HCEC 1CT (cell line): ENCODE data around the gene RNU1-3.
"Not testable (repeated sequence)": the region's sequence is repeated elsewhere in the genome, so short reads cannot be mapped to it uniquely, and the experiment has no call there.

Experiments used
- DNase-seq: peaks from one replicate; pipeline ENCODE4 v3.0.0-alpha.2; 2017

Gene RNU1-3

DNA sequence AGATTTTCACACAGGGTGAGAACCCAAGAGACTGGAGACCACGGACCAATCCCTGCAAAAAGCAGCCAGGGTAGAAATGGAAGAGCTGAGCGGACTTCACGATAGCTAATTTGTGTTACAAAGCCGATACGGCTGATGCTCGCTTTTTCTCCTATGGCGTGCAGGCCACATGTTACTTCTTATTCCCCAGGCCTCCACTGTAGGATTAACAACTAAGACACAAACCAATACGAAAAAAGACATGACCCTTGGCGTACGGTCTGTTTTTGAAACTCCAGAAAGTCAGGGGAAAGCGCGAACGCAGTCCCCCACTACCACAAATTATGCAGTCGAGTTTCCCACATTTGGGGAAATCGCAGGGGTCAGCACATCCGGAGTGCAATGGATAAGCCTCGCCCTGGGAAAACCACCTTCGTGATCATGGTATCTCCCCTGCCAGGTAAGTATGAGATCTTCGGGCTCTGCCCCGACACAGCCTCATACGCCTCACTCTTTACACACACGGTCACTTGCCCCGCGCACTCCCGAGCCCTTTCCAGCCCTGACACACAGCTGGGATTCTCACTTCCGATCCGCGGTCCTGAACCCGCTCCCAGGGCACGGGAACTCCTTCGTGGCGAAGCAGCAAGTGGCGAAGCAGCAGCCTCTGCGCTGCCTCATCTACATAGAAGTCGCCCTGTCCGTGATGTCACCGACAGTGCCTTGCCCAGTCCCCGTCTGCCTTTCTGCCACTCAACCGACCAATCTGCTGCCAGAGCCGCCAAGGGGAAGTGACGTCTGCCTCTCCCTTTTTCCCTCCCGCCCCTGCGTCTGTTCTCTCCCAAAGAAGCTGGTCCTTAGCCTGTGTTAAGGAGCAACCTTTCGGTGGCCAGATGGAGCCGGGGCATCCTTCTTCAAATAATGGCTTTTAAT, at the start of gene RNU1-3:
Gene RNU1-3, minus strand, starts transcription at position 447 of the 912 bp plus-strand sequence.
- DNase-seq: not testable (repeated sequence)

- not testable (repeated sequence) for DNase-seq
These were observed 46.7 kb upstream of the RNU1-3 start for GRCh38 chr1:16713480-16713879.

DNA sequence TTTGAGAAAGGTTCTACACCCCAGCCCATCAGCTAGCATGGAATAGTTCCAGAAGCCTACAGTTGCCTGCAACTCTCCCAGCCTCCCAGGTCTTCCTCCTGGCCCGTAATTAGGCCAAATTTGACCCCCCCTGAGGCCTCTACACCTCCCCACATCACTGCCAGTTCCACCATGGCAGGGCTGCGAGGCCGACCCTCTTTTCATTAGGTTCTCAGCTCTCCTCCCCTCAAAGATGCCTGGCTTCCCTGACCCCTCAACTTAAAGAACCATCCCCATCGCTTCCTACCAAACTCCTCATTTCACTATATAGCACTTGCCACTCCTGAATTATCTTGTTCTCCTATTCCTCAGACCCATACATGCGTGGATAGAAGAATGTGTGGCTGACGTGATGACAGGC, 46.2 kb upstream of the RNU1-3 start:
- DNase-seq: not testable (repeated sequence)

GRCh38 chr1:16712582-16712981, 45.8 kb upstream of the RNU1-3 start:
- not testable (repeated sequence) for DNase-seq

DNA sequence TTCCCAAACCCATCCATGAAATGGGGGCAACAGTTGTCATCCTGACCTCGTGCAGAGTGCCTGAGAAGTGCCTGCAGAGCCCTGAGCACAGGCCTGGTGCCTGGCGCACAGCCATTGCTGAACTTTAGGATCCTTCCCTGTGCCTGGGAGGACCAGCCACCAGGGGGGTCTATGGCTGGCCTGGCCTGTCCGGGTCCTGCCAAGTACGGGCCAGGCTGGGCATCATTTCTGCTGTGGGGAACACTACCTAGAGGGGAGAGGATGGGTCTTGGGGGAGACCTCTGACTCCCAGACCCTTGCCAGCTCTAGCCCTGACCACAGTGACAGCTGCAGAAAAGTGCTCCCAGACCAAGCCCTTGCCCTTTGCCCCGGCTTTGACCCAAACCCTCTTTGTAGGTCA, 45.4 kb upstream of the RNU1-3 start:
- not testable (repeated sequence) for DNase-seq

- not testable (repeated sequence) for DNase-seq
These were observed 43.9 kb upstream of the RNU1-3 start for GRCh38 chr1:16710618-16711017.

DNA sequence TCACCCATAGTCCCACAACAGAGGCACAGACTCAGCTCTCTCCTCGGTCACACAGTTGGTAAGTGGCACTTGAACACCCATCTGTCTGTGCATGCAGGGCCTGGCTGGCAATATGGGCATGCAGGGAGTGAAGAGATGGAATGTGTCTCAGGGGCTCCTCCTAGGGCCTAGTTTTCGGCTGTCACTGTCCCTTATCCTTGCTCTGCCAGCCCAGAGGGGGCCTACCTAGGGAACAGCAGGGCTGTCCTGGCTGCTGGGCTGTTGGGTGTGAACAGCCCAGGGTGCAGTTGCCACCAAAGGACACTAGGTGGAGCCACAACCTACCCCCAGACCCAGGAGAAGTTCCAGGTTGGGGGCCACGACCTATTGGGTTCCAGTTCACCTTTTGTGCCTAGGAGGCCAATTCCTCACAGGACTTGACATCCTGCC, 42.9 kb upstream of the RNU1-3 start:
- not testable (repeated sequence) for DNase-seq

GRCh38 chr1:16708704-16709103, 42.0 kb upstream of the RNU1-3 start:
- not testable (repeated sequence) for DNase-seq

- DNase-seq: not testable (repeated sequence)
These were observed 40.7 kb upstream of the RNU1-3 start for GRCh38 chr1:16707130-16708093.

DNA sequence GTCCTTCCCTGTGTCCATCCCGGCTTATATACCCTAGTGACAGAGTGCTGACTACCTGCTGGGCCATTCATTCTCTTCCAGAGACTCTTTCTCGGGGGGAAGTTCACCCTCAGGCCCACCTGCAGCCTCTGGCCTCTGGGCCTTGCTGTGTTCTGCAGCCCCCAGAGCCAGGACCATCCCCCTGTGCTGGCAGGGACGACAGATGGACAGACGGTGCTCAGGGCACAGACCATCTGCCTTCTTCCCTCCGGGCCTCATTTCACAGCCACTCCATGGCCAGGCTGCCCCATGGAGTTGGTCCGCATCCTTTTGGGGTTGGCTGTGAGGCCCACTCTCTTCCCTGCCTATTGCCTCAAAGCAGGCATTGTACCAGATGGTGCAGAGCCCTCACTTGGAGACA, 39.6 kb upstream of the RNU1-3 start:
- not testable (repeated sequence) for DNase-seq

GRCh38 chr1:16704502-16705100, 37.9 kb upstream of the RNU1-3 start:
- DNase-seq: not testable (repeated sequence)

DNA sequence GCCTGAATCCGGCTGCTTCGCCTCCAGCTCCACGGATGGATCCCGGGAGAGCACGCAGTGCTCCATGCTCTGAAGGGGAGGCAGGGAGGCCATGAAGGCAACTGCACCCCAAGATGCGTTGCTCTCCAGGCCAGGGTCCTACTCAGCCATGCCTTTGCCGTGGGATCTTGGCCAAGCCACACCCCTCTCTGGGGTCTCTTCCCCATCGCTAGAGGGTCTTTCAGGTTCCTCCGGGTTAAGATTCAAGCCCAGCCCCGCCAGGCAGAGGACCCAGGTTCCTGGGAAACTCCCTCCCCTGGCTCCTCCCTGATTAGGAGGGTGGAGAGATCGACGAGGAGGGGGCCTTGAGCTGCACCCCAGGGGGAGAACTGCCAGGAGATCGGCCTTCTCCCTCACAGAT, 37.3 kb upstream of the RNU1-3 start:
- DNase-seq: not testable (repeated sequence)

DNA sequence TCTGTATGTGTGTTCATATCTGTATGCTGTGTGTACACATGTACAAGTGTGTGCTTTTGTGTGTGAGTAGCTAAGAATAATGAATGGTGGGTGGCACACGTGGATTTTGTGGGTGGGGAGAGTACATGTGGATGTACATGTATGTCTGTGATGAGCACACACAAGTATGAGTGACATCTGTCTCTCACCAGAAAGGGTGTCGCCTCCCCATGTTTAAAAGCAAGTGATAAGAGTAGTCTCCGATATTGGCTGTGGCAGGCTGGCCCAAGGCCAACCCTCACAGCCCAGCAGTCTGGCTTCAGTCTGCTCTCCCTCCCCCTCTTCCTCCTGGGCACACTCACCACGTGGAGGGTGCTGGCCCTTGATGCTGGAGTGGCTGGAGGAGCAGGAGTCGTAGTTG, 36.9 kb upstream of the RNU1-3 start:
- DNase-seq: not testable (repeated sequence)

DNA sequence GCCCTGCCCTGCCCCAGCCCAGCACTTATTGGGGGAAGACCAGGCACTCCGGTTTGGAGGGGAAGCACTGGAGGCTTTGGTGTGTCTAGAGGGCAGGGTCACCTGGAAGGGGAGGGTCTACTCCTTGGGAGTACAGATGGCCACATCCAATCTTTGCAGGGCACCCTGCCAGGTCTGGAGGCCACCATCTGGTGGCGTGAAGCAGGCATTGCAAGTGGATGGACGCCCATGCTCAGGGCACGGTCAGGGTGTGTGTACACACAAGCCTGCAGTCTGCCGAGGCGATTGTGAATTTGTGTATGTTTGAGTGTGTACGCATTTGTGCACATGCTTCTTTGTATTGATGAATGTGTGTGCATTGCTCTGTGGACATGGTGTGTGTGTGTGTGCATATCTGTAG, 36.4 kb upstream of the RNU1-3 start:
- not testable (repeated sequence) for DNase-seq

- DNase-seq: not testable (repeated sequence)
These were observed 35.5 kb upstream of the RNU1-3 start for GRCh38 chr1:16702280-16702679.

DNA sequence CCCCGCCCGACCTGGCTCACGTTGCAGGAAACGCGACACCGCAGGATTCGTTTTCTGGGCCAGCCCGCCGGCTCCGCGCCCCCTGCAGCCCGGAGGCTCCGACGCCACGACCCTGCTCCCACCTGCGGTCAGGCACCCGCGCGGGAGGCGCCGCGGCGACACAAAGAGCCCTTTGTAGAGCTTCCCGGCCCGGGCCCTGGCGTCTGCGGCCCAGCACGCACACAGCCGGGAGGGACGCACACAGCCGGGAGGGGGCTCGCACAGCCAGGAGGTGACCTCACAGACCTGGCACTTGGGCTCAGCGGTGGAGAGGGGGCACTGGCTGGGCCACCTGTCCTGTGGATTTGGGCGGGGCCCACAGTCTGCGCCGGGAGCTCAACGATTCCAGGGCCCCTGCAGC, 34.4 kb upstream of the RNU1-3 start:
- not testable (repeated sequence) for DNase-seq

DNA sequence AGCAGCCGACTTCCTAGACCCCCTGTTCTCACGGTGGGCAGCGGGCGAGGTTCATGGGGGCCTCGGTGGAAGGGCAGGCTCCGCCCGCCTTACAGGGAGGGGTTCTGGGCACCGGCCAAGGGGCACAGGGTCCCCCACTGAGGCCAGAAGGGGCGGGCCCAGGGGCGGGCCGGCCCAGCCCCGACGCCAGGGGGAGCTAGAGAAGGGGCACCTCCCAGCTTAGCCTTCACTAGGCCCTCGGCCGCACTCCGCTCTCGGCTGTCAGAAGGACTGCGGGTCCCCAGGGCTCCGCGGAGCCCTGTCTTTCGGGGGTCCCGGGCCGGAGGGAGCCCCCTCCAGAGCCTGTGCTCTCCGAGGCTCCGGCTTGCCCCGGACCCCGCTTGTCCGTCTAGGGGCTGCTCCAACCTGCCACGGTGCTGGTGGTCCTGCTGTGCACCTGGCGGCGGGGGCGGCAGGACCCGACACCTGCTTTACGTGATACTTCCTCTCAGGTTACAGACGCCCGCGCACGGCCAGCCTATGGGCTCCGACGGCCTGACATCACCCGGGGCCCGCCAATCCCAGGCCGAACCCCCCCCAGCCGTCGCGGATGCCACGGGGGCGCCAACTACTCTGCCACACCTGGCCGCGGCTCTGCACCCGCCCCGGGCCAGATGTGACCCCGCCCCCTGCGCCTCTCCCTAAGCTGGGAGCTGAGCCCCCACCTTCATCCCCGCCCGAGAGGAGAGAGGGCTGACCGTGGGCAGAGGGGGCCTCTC, 33.6 kb upstream of the RNU1-3 start:
- not testable (repeated sequence) for DNase-seq

DNA sequence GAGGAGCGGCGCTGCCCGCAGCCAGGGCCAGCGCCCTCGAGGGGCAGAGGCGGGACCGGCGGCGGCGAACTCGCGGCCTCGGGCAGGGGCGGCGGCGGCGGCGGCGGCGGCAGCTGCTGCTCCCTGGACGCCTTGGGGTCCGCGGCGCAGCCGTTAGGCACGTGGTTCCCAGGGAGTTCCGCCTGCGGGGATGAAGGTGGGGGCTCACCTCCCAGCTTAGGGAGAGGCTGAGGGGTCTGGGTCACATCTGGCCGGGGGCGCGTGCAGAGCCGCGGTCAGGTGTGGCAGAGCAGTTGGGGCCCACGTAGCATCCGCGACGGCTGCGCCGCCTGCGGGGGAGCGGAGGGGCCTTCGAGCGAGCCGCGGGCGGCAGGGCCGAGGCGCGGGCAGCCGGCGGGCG, 32.7 kb upstream of the RNU1-3 start:
- DNase-seq: not testable (repeated sequence)

GRCh38 chr1:16697152-16697551, 30.4 kb upstream of the RNU1-3 start:
- not testable (repeated sequence) for DNase-seq

DNA sequence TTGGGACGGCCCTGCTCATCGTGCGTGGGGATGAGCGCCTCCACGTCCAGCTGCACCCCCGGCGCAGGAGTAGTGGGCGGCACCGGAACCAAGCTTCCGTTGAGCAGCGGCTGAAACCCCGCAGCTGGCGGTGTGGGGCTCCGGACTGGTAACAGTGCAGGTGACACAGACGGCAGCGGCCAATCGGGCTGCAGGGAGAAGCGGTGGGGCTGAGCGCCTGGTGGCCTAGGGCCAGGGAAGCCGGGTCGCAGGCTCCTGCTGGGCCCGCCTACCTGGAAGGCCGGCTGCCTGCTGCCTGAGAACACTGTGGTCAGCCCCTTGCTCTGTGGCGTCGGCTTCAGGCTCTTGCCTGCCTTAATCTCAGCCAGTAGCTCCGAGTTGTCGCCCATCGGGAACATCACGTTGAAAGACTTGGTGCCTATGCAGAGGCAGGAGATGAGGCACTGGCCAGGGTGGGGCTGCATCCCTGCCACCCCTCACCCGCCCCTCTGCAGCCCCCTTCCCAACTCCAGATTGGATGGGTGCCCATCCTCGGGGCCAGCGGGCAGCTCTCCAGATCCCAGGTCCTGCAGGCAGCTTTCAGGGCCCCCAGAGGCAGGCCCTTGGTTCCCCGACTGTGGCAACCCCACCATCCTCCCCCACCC, 29.9 kb upstream of the RNU1-3 start:
- DNase-seq: not testable (repeated sequence)

DNA sequence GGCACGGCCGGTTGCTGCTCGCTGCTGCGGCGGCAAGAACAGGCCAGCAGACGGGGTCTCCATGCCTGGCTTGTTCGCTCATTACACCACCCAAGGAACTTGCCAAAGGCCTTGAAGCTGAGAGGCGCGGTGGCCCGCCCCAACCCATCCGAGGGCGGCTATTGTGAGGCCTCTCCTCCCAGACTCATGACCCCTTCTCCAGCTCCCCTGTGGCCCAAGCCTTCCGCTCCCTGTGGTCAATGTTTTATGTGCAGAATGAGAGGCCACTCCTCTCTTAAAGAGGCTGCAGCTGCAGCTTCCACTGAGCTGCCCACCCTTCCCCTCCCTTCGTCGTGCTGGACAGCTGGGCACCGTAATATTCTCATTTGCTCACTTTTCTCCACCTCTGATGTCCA, 27.6 kb upstream of the RNU1-3 start:
- DNase-seq: not testable (repeated sequence)
